DMS79 (cell line): ENCODE measurements around the gene SART3.
"Not testable (repeated sequence)": the region's sequence is repeated elsewhere in the genome, so short reads cannot be mapped to it uniquely, and the experiment has no call there.

Experiments
- DNase-seq: peaks from one replicate; lab custom pipeline; 2025; lab: John Stamatoyannopoulos, UW

SART3 gene

DNA sequence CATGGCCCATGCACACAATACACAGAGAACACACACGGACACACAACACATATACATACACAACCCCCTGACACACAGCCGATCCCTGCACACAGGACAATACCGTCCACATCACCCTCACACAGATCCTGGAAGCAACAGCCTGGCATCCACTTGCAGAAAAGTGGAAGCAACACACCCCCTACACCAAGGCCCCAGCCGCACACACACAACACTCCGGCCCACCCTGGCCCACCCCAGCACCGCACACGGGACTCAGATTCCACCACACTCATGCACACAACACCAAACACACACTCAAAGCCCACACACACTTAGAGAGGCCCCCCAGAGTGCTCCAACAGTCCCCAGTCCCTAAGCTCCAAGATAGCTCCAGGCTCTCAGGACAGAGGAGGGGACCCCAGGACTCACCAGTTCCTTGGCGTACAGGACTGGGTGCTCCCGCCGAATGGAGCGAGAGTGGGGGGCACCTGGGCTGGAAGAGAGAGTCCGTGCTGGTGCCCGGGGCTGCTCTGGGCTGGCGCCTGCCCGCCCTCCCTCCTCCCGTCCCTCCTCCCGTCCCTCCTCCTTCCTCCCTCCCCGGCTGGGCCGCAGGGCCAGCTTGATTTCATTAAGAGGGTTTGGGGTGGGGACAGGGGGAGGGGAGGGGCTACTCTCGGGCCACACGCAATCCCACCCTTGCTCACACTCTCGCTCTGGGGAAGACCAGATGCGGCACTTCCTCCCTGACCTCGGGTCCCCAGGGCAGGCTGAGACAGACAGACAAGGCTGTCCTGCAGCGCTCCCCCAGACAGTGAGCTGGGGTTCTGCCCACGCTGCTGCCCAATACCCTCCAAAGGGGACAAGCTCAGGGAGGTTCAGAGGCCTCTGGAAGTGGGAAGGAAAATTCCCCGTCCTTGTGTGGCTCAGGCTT lies 36.8 kb upstream of the SART3 start, which contains the start of gene TMEM119:
Gene TMEM119, minus strand, starts transcription at position 526 of the 913 bp plus-strand sequence. CDS start 5,701 bp downstream, outside the sequence.
- DNase-seq, result no peak

GRCh38 chr12:108596854-108597558 lies 36.0 kb upstream of the SART3 start:
- DNase-seq, result no peak

DNA sequence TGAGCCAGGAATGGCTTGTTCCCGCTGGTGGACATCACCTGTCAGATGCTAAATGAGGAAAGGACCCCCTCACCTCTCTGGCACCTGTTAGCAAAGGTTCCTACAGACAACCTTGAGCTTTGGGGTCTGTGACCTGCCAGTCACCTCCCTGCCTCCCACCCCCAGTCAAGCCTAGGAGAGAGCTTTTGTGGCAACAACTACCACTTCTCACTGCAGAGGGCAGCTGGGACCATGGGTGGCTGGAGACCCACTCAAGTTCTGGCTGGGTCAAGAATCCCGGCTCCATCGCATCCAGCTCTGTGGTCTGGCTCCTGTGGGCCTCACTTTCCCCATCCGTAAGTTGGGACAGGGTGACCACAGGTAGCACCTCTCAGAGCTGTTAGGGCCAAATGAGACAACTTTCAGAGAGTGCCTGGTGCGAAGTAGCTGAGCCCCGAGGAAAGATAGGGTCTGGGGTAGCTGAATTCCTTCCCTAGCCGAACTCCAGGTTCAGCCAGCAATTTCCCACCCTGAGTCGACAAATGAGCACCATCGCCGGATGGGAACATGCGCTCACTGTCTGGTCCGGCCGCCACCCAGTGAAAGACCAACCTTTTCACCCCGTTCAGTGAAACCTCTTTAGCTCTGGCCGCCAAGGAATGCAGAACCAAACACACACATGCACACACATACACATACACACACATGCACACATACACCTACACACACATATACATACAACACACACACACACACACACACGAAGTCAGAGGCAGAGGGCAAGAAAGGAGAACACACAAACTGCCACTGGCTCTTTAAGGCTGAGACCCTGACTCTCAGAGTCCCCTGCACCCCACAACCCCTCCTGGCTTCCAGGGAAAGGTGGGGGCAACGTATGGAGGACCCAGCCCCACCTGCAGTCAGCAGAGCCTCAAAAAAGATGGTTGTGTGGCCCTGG lies 35.0 kb upstream of the SART3 start:
- no peak for DNase-seq

DNA sequence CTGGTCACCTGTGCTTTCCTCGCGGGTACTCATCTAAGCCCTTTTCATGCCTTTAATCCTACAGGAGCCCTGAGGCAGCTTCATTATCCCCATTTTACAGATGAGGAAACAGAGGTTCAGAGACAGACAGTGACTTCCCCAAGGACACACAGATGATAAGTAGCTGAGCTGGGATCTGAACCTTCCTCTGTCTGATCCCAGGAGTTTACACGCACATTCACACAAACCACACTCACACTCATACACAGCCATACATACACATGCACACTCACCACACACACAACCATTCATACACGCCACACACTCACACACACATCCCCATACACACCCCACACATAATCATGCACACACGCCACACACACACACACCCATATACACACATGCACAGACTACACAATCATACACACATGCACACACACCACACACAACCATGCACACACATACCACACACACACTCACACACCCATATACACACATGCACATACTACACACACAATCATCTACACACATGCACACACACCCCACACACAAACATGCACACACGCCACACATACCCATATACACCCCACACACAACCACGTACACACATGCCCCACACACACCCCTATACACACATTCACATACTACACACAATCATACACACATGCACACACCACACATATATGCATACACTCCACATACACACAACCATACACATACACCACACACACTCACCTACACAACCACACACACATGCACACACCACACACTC lies 34.2 kb upstream of the SART3 start:
- no peak for DNase-seq

DNA sequence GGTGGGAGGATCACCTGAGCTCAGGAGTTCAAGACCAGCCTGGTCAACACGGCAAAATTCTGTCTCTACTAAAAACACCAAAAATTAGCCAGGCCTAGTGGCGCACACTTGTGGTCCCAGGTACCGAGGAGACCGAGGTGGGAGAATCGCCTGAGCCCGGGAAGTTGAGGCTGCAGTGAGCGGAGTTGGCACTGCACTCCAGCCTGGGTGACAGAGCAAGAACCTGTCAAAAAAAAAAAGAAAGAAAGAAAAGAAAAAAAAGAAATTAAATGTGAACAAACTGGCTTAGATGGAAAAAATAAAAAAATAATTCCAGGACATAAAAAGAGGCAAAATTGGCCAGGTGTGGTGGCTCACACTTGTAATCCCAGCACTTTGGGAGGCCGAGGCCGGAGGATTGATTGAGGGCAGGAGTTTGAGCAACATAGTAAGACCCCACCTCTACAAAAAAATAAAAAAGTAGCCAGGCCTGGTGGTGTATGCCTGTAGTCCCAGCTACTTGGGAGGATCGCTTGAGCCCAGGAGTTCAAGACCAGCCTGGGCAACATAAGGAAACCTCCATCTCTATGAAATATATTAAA lies 33.4 kb upstream of the SART3 start:
- no peak for DNase-seq

- DNase-seq, result no peak
Observed at GRCh38 chr12:108592033-108592909, 31.3 kb upstream of the SART3 start.

GRCh38 chr12:108591267-108591980 lies 30.5 kb upstream of the SART3 start:
- DNase-seq, result no peak

- not testable (repeated sequence) for DNase-seq
Observed at GRCh38 chr12:108590463-108590862, 29.5 kb upstream of the SART3 start.

- DNase-seq, result no peak
Observed at GRCh38 chr12:108589840-108590229, 28.9 kb upstream of the SART3 start.

- no peak for DNase-seq
Observed at GRCh38 chr12:108589028-108589839, 28.3 kb upstream of the SART3 start.

DNA sequence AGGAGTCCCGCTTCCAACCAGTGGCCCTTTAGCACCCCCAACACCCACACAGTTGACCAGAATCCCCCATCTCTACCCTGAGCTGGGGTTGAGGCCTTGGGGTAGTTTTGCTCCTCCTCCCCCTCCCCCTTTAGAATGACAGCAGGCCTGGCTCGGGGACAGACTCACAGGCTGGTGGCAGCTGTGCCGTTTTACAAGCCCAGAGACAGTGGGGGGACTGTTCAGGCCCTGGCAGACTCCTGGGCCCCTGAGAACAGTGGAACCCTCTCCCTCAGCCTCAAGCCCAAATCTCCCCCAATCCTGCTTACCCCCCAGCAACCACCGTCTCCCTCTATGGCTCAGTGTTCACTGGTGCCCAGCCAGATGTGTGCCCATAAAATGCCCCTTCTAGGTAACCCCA lies 26.9 kb upstream of the SART3 start:
- DNase-seq, result no peak

GRCh38 chr12:108586306-108586705 lies 25.3 kb upstream of the SART3 start:
- no peak for DNase-seq

DNA sequence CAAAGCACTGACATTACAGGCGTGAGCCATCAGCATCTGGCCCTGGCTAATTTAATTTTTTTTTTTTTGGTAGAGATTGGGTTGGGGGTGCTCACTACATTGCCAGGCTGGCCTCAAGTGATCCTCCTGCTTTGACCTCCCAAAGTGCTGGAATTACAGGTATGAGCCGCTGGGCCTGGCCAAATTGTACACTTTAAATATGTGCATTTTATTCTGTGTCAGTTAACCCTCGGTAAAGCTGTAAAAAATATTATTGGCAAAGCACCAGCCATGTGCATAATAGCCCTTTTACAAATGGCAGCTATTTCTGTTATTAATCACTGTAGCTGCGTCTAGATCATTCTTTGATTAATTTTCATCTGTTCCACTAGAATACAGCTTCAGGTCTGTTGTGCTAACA lies 24.9 kb upstream of the SART3 start:
- DNase-seq, result no peak

DNA sequence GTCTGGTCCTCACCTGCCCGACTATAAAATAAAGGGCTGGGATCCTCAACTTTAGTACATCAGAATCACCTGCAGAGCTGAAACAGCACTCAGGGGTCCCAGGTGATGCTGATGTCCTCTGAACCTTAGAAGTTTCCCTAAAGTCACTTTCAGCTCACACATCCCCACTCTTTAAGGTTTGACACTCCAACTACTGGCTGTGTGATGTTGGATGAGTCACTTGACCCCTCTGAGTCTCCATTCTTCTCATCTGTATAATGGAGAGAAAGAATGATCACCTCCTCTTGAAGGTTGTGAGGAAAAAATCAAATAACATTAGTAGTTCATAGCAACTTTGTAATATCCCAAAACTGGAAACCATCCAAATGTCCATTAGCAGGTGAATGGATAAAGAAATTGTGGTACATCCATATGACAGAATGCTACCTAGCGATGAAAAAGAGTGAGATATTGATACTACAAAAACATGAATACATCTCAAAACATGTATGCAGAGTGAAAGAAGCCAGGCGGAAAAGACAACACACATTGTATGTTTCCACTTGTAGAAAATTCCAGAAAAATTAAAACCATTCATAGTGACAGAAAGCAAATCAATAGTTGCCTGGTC lies 23.6 kb upstream of the SART3 start:
- no peak for DNase-seq

- no peak for DNase-seq
Observed at GRCh38 chr12:108583991-108584390, 23.0 kb upstream of the SART3 start.

- DNase-seq, result no peak
Observed at GRCh38 chr12:108582978-108583770, 22.2 kb upstream of the SART3 start.

DNA sequence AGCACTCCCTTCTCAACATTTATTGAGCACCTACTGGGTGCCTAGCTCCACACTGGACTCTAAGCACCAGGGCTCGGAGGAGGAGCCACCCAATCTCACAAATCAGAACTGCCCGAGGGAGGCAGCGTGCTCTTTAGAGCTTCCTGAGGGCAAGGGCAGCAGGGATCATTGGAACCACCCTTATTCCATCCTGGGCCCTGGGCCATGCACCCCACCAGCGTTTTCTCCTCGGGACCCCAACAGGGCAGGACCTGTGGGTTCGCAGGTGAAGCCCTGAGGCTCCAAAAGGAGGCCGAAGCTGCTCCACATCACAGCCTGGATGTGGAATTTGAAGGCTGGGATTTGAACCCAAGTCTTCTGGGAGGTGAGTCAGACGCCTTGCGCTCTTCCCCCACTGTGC lies 21.5 kb upstream of the SART3 start:
- DNase-seq, result no peak
